NB4 (cell line): ENCODE measurements around the gene RIC8A.

ENCODE experiments used
- POLR2A ChIP-seq: IDR thresholded peaks from 2 replicates; pipeline ENCODE4 v1.6.1; 2011; ENCODE audit warnings: mild to moderate bottlenecking; ENCODE audit not compliant: insufficient read length; ENCODE audit errors: extremely low read depth
- TF ChIP-seq, protein P1 (sequence below): IDR thresholded peaks from one replicate; pipeline ENCODE4 v1.5.1; 2012; ENCODE audit warnings: low read depth, low read length

DNA sequence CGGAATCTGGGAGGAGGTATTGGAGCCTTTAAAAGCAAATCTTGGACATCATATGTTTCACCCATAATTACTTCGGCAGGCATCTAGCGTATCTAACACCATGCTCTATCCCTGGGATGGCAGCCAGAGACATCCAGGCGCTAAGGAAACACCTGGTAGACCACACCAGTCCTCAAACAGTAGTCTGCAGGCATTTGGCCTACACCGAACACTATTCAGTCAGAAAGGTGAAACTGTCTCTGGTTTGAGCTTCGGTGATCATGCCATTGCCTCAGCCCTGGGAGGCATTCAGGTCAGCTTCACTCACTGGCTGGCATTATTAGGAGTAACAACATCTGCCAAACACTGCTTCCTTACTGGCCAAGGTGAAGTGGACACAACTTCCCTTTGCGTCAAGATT, 16.9 kb downstream of the RIC8A start:
- no peak for TF ChIP-seq POLR2A
- TF ChIP-seq, protein P1, sequence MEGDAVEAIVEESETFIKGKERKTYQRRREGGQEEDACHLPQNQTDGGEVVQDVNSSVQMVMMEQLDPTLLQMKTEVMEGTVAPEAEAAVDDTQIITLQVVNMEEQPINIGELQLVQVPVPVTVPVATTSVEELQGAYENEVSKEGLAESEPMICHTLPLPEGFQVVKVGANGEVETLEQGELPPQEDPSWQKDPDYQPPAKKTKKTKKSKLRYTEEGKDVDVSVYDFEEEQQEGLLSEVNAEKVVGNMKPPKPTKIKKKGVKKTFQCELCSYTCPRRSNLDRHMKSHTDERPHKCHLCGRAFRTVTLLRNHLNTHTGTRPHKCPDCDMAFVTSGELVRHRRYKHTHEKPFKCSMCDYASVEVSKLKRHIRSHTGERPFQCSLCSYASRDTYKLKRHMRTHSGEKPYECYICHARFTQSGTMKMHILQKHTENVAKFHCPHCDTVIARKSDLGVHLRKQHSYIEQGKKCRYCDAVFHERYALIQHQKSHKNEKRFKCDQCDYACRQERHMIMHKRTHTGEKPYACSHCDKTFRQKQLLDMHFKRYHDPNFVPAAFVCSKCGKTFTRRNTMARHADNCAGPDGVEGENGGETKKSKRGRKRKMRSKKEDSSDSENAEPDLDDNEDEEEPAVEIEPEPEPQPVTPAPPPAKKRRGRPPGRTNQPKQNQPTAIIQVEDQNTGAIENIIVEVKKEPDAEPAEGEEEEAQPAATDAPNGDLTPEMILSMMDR, result no peak
